Activated CD8-positive, alpha-beta T cell treated with anti-CD3 and anti-CD28 coated beads for 36 hours (primary cell): ENCODE measurements around the gene KCP. TPM values are rescaled to one million over a fixed set of nuclear protein-coding genes. Genes with fewer than 3 reads are reported as not detected.

ENCODE experiments used
- ATAC-seq: fragments of 200-7000 bp; cut with Tn5 transposase; one replicate; pipeline ENCODE4 v1.10.0; 2021; ENCODE audit warnings: mild to moderate bottlenecking, moderate library complexity
- CTCF ChIA-PET: fragments of 350-600 bp; sonication (Branson Sonifier 250); formaldehyde crosslinking; loops from one replicate; lab custom pipeline; 2021; ENCODE audit warnings: antibody characterized with exemption; lab: Charles Lee
- POLR2A ChIA-PET: fragments of 350-600 bp; sonication (Branson Sonifier 250); formaldehyde crosslinking; loops from one replicate; lab custom pipeline; 2021; ENCODE audit warnings: antibody characterized with exemption; lab: Charles Lee
- DNase-seq: peaks from one replicate; pipeline ENCODE4 v3.0.0-alpha.2; 2020
- H3K27ac Mint-ChIP-seq: one replicate; pipeline ENCODE4 v1.8.0; 2021; ENCODE audit warnings: mild to moderate bottlenecking, mixed read lengths
- H3K27me3 Mint-ChIP-seq: one replicate; pipeline ENCODE4 v1.8.0; 2021; ENCODE audit warnings: mixed read lengths
- H3K36me3 Mint-ChIP-seq: one replicate; pipeline ENCODE4 v1.8.0; 2021; ENCODE audit warnings: low read depth, mixed read lengths
- H3K4me1 Mint-ChIP-seq: one replicate; pipeline ENCODE4 v1.8.0; 2021; ENCODE audit warnings: low read depth, mixed read lengths
- H3K4me3 Mint-ChIP-seq: one replicate; pipeline ENCODE4 v1.8.0; 2021; ENCODE audit warnings: mild to moderate bottlenecking, moderate library complexity, mixed read lengths
- H3K9me3 Mint-ChIP-seq: one replicate; pipeline ENCODE4 v1.8.0; 2021; ENCODE audit warnings: mixed read lengths
- intact Hi-C: fragments of 100-400 bp; cut with micrococcal nuclease; formaldehyde crosslinking; loops from one replicate; pipeline ENCODE4 v1.10.0; 2022
- total RNA-seq, 2 experiments: library from RNA; stranded (reverse); gene quantifications; one replicate each; pipeline ENCODE4 v1.2.3, GENCODE V29; 2021
- TF ChIP-seq, protein P1 (sequence below): fragments of 200-600 bp; IDR thresholded peaks from one replicate; pipeline ENCODE4 v1.8.0; 2022; ENCODE audit warnings: antibody characterized with exemption, mild to moderate bottlenecking

Gene KCP
- total RNA-seq, 2 experiments from 2014 or later, result not detected

DNA sequence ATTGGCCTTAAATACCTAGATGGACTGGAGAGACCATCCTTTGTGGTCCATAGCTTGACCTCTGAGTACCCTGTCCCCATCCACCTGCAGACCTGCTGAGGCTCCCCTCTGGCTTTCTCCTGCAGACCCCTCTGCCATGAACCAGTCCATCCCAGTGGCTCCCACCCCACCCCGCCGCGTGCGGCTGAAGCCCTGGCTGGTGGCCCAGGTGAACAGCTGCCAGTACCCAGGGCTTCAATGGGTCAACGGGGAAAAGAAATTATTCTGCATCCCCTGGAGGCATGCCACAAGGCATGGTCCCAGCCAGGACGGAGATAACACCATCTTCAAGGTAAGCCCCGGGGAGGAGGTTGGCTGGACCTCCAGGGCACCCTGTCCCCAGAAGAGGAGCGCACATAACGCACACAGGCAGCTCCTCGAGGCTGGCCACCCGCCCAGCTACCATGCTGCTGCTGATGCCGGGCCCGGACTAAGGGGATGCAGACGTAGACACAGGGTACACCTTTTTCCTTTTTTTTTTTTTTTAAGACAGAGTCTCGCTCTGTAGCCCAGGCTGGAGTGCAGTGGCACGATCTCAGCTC is 31.5 kb upstream of the KCP start:
- ChIA-PET POLR2A (interaction anchor here (0.9 kb wide), 1 partner anchor 50 kb away, joined by 3 read pairs; no protein-coding TSS in a partner anchor), CTCF (no interaction called here)

DNA sequence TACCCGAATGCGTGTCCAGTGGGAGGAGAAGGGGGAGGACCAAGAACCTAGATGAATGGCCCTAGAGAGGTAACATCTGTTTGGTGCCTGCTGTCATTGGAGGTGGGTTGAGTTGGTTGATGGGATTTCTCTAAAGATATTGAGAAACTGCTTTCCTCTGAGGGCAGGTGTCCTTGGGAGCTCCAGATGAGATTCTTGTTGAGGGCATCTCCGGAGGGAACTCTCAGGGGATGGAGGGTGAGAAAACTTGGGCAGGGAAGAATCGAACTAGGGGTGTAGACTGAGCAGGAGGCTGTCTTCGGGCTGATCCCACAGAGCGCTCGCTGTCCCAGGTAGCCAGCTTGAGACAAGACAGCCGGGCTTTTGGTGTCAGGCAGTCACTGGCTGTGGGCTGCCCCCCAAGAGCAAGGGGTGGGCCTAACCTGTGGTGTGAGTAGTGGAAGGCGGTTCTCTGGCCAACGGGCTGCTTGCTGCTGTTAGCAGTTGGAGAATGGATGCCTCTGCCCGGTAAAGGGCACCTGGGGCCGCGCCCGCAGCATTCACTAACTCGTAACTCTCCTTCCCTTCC is 30.9 kb upstream of the KCP start:
- intact Hi-C loops, result no loop called here
- no peak overlapping the region for H3K4me3 Mint-ChIP-seq
- H3K27me3 Mint-ChIP-seq, result peaks cover 20% of the 10 kb centered on the region
- ChIA-PET CTCF (interaction anchor here (0.8 to 1.5 kb wide), 2 partner anchors 73 to 150 kb away, joined by 3 read pairs; no protein-coding TSS in a partner anchor), POLR2A (no interaction called here)
- no peaks in the 10 kb centered on the region for H3K9me3 Mint-ChIP-seq
- no peaks in the 10 kb centered on the region for H3K36me3 Mint-ChIP-seq
- ATAC-seq (no peak), DNase-seq (no peak)
- peaks cover 31% of the 10 kb centered on the region for H3K4me1 Mint-ChIP-seq
- TF ChIP-seq, protein P1, sequence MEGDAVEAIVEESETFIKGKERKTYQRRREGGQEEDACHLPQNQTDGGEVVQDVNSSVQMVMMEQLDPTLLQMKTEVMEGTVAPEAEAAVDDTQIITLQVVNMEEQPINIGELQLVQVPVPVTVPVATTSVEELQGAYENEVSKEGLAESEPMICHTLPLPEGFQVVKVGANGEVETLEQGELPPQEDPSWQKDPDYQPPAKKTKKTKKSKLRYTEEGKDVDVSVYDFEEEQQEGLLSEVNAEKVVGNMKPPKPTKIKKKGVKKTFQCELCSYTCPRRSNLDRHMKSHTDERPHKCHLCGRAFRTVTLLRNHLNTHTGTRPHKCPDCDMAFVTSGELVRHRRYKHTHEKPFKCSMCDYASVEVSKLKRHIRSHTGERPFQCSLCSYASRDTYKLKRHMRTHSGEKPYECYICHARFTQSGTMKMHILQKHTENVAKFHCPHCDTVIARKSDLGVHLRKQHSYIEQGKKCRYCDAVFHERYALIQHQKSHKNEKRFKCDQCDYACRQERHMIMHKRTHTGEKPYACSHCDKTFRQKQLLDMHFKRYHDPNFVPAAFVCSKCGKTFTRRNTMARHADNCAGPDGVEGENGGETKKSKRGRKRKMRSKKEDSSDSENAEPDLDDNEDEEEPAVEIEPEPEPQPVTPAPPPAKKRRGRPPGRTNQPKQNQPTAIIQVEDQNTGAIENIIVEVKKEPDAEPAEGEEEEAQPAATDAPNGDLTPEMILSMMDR, result no peak
- no peak overlapping the region for H3K27ac Mint-ChIP-seq

More for the DNA sequence above, 31.5 kb upstream of the KCP start:
- DNase-seq (no peak), ATAC-seq (no peak)
- intact Hi-C loops, result no loop called here
- no peaks in the 10 kb centered on the region for H3K36me3 Mint-ChIP-seq
- no peak overlapping the region for H3K4me3 Mint-ChIP-seq
- peaks cover 28% of the 10 kb centered on the region for H3K4me1 Mint-ChIP-seq
- H3K27me3 Mint-ChIP-seq, result peaks cover 16% of the 10 kb centered on the region
- H3K27ac Mint-ChIP-seq, result no peak overlapping the region
- TF ChIP-seq, protein P1, result no peak
- no peaks in the 10 kb centered on the region for H3K9me3 Mint-ChIP-seq

DNA sequence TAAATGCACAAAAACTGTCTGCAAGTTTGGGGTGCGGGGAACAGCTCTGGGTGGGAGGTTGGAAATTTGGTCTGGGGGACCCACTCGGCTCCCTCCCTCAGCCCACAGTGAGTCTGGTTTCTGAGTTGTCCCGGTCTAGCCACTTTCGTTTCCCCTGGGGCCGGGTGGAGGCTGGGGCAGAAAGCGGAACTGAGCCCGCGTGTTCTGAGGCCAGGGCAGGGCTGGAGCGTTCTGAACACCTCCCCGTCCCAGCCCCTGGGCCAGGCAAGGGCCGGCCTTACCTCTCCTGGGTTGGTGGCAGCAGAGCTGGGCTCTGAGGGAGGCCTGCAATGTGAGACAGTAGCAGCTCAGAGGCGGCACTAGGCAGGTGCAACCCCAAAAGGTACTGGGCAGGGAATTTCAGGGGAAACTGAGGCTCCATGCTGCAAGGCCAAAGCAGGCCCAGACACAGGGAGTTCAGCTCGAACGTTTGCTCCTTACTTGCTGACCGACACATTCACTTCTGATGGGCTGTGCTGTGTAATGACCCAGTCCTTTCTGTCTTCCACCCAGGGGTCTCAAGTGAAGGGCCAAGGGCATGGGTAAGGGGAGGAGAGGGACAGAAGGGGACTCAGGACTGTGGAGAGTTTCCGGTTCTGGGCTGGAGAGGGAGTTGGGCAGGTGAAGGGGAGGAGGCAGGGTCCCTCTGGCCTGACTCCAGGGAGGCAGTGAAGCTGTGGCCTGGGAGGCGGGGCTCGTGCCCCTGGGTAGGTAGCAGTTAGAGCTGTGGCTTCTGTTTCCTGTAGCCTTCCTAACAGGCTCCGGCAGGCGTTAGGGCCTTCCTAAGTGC is 30.2 kb upstream of the KCP start:
- Mint-ChIP-seq H3K27me3 (peaks cover 22% of the 10 kb centered on the region), H3K9me3 (no peaks in the 10 kb centered on the region), H3K4me3 (peak overlapping the region; percentile 9), H3K4me1 (peaks cover 31% of the 10 kb centered on the region), H3K36me3 (no peaks in the 10 kb centered on the region), H3K27ac (no peak overlapping the region)
- TF ChIP-seq, protein P1, result no peak
- ATAC-seq (peak; percentile 15), DNase-seq (peak; percentile 19)
- ChIA-PET CTCF (interaction anchor here (0.8 to 1.6 kb wide), 4 partner anchors 22 to 151 kb away, joined by 3 to 6 read pairs (median 4); no protein-coding TSS in a partner anchor), POLR2A (no interaction called here)
- intact Hi-C loops, result no loop called here

DNA sequence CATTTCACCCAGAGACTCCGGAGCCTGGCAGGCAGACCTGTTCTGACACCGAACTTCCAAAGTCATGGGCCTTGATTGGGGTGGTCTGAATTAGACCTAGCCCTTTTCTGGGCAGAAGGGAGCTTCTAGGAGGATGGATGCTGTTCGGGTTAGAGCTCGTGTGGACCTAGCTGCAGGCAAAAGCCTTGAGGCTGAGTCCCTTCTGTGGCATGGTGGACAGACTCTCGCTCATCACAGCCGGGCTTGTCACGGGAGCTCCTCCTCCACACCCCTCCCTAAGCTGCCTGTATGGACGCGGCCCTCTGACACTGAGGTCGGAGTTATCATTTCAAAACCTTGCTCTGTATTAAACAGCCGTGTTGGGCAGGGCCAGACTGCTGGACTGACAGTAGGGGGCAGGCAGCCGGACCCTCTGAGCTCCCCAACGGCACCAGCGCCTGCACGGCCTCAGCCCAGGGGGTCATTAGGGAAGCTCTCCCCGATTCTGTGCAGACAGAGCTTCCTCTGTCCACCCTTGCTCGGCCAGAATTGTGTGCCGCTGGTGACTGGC is 29.4 kb upstream of the KCP start:
- Mint-ChIP-seq H3K9me3 (no peaks in the 10 kb centered on the region), H3K4me1 (peaks cover 31% of the 10 kb centered on the region), H3K36me3 (no peaks in the 10 kb centered on the region), H3K4me3 (peak overlapping the region; percentile 80), H3K27me3 (peaks cover 25% of the 10 kb centered on the region), H3K27ac (no peak overlapping the region)
- intact Hi-C loops, result no loop called here
- TF ChIP-seq, protein P1, result no peak
- DNase-seq (no peak), ATAC-seq (no peak)
- ChIA-PET CTCF (interaction anchor here (1.0 to 1.6 kb wide), 3 partner anchors 23 to 152 kb away, joined by 3 to 6 read pairs (median 4); no protein-coding TSS in a partner anchor), POLR2A (interaction anchor here (0.9 kb wide), 1 partner anchor 115 kb away, joined by 3 read pairs; the partner anchor contains the start of gene TNPO3)
